ENCODE data around the gene ABCC1. TPM values are rescaled to one million over a fixed set of nuclear protein-coding genes. Genes with fewer than 3 reads are reported as not detected.

The ABCC1 gene
- total and polyA plus RNA-seq, 4 donors = 12.4 to 41.5 (median 31.3) TPM

DNA sequence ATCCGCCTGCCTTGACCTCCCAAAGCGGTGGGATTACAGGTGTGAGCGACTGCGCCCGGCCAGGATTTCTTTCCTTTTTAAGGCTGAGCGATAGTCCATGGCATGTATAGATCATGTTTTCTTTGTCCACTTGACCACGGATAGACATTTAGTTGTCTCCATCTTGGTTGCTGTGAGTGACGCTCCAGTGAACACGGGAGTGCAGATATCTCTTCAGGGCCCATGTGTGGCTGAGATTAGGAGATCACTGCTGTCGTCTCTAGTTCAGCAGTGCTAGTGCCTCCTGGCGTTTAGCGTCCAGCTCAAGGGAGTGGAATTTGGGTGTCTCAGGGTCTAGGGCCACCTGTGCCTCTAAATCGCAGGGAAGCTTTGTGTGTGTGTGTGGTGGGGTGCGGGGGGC, 41.5 kb downstream of the ABCC1 start:
- 95 to 96% methylated on average over 14 of the region's 14 CpGs for WGBS, 2 donors
- H3K27ac ChIP-seq (ENCODE audit: low read depth in 1 of 2, low read length in 1 of 2) = no peak overlapping the region
- TF ChIP-seq, protein P1, sequence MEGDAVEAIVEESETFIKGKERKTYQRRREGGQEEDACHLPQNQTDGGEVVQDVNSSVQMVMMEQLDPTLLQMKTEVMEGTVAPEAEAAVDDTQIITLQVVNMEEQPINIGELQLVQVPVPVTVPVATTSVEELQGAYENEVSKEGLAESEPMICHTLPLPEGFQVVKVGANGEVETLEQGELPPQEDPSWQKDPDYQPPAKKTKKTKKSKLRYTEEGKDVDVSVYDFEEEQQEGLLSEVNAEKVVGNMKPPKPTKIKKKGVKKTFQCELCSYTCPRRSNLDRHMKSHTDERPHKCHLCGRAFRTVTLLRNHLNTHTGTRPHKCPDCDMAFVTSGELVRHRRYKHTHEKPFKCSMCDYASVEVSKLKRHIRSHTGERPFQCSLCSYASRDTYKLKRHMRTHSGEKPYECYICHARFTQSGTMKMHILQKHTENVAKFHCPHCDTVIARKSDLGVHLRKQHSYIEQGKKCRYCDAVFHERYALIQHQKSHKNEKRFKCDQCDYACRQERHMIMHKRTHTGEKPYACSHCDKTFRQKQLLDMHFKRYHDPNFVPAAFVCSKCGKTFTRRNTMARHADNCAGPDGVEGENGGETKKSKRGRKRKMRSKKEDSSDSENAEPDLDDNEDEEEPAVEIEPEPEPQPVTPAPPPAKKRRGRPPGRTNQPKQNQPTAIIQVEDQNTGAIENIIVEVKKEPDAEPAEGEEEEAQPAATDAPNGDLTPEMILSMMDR (IDR thresholded peaks at IDR 0.05; ENCODE audit: control extremely low read depth, extremely low read depth) = no peak
- ATAC-seq (ENCODE audit: insufficient read depth, low FRiP score) (no peak), DNase-seq (no peak)
- H3K9me3 ChIP-seq (ENCODE audit: control insufficient read depth in 4 of 4, insufficient read depth in 3 of 4, low read length in 3 of 4) = no peaks in the 10 kb centered on the region
- H3K36me3 ChIP-seq (ENCODE audit: control insufficient read depth in 4 of 4, insufficient read depth in 4 of 4, low read length in 4 of 4) = no peaks in the 10 kb centered on the region
- no peaks in the 10 kb centered on the region for H3K27me3 ChIP-seq (ENCODE audit: control insufficient read depth in 3 of 3, insufficient read depth in 3 of 3, low read length in 2 of 3)
- no peak overlapping the region for H3K4me3 ChIP-seq
- no peak overlapping the region for H3K9ac ChIP-seq (ENCODE audit: insufficient read depth in 1 of 2, low read length in 2 of 2)
- H3K4me1 ChIP-seq (ENCODE audit: control insufficient read depth in 5 of 5, insufficient read depth in 5 of 5, low read length in 5 of 5) = peaks cover 0 to 22% (median 2%) of the 10 kb centered on the region in 5 donors

DNA sequence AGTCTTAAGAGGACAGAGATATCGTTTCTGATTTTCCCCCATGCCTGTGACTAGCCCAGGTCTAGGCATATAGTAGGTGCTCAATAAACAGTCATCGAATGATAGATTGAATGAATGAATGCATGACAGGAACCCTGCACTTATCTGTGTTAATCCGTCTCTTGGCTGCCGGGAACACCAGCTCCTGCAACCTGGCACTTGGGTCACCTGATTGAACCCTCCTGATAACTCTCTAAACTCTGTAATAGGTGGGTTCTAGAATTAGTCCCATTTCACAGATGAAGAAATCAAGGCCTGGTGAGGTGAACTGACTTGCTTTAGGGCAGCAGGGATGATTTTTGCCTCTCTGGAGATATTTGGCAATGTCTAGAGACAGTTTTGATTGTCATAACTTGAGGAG, 43.7 kb downstream of the ABCC1 start:
- WGBS, 2 donors = 88 to 91% methylated on average over 4 of the region's 4 CpGs
- ATAC-seq (ENCODE audit: insufficient read depth, low FRiP score) = no peak
- H3K4me1 ChIP-seq (ENCODE audit: control insufficient read depth in 5 of 5, insufficient read depth in 5 of 5, low read length in 5 of 5) = peaks cover 5 to 25% (median 9%) of the 10 kb centered on the region in 5 donors

DNA sequence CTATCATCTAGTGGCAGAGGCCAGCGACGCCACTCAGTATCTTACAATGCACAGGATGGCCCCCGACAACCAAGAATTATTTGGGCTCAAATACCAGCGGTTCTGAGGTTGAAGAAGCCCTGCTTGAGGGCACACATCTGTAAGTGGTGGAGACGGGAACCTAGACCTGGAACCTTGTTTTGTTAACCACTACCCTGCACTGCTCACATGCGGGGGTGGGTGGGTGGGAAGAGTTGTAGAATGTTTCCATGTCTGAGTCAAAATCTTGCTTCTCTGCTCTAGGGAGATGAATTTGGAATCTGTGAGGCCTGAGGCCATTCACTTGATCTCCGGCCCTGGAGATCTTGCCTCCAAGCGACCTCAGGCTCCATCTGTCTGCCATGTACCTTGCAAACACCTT, 44.1 kb downstream of the ABCC1 start:
- ATAC-seq (ENCODE audit: insufficient read depth, low FRiP score) (no peak), DNase-seq (no peak)
- Histone ChIP-seq H3K9ac (ENCODE audit: insufficient read depth in 1 of 2, low read length in 2 of 2) (no peak overlapping the region), H3K4me3 (no peak overlapping the region), H3K9me3 (ENCODE audit: control insufficient read depth in 4 of 4, insufficient read depth in 3 of 4, low read length in 3 of 4) (no peaks in the 10 kb centered on the region), H3K4me1 (ENCODE audit: control insufficient read depth in 5 of 5, insufficient read depth in 5 of 5, low read length in 5 of 5) (peaks cover 7 to 25% (median 8%) of the 10 kb centered on the region in 5 donors), H3K27ac (ENCODE audit: low read depth in 1 of 2, low read length in 1 of 2) (no peak overlapping the region), H3K36me3 (ENCODE audit: control insufficient read depth in 4 of 4, insufficient read depth in 4 of 4, low read length in 4 of 4) (no peaks in the 10 kb centered on the region), H3K27me3 (ENCODE audit: control insufficient read depth in 3 of 3, insufficient read depth in 3 of 3, low read length in 2 of 3) (no peaks in the 10 kb centered on the region)
- 92 to 93% methylated on average over 8 of the region's 8 CpGs for WGBS, 2 donors
- TF ChIP-seq, protein P1 (IDR thresholded peaks at IDR 0.05; ENCODE audit: control extremely low read depth, extremely low read depth) = no peak

More for the DNA sequence above, 43.7 kb downstream of the ABCC1 start:
- Histone ChIP-seq H3K4me3 (no peak overlapping the region), H3K36me3 (ENCODE audit: control insufficient read depth in 4 of 4, insufficient read depth in 4 of 4, low read length in 4 of 4) (no peaks in the 10 kb centered on the region), H3K9ac (ENCODE audit: insufficient read depth in 1 of 2, low read length in 2 of 2) (no peak overlapping the region), H3K27me3 (ENCODE audit: control insufficient read depth in 3 of 3, insufficient read depth in 3 of 3, low read length in 2 of 3) (no peaks in the 10 kb centered on the region), H3K27ac (ENCODE audit: low read depth in 1 of 2, low read length in 1 of 2) (no peak overlapping the region), H3K9me3 (ENCODE audit: control insufficient read depth in 4 of 4, insufficient read depth in 3 of 4, low read length in 3 of 4) (no peaks in the 10 kb centered on the region)
- DNase-seq = no peak
- TF ChIP-seq, protein P1 (IDR thresholded peaks at IDR 0.05; ENCODE audit: control extremely low read depth, extremely low read depth) = no peak

Measured in lung (tissue), 12 donors.